ENCODE results near the gene EHMT2.

The EHMT2 gene

GRCh38 chr6:31901953-31902643, 4.6 kb upstream of the EHMT2 start, which contains the start of gene ZBTB12 (continued):
- TF ChIP-seq, protein P1, sequence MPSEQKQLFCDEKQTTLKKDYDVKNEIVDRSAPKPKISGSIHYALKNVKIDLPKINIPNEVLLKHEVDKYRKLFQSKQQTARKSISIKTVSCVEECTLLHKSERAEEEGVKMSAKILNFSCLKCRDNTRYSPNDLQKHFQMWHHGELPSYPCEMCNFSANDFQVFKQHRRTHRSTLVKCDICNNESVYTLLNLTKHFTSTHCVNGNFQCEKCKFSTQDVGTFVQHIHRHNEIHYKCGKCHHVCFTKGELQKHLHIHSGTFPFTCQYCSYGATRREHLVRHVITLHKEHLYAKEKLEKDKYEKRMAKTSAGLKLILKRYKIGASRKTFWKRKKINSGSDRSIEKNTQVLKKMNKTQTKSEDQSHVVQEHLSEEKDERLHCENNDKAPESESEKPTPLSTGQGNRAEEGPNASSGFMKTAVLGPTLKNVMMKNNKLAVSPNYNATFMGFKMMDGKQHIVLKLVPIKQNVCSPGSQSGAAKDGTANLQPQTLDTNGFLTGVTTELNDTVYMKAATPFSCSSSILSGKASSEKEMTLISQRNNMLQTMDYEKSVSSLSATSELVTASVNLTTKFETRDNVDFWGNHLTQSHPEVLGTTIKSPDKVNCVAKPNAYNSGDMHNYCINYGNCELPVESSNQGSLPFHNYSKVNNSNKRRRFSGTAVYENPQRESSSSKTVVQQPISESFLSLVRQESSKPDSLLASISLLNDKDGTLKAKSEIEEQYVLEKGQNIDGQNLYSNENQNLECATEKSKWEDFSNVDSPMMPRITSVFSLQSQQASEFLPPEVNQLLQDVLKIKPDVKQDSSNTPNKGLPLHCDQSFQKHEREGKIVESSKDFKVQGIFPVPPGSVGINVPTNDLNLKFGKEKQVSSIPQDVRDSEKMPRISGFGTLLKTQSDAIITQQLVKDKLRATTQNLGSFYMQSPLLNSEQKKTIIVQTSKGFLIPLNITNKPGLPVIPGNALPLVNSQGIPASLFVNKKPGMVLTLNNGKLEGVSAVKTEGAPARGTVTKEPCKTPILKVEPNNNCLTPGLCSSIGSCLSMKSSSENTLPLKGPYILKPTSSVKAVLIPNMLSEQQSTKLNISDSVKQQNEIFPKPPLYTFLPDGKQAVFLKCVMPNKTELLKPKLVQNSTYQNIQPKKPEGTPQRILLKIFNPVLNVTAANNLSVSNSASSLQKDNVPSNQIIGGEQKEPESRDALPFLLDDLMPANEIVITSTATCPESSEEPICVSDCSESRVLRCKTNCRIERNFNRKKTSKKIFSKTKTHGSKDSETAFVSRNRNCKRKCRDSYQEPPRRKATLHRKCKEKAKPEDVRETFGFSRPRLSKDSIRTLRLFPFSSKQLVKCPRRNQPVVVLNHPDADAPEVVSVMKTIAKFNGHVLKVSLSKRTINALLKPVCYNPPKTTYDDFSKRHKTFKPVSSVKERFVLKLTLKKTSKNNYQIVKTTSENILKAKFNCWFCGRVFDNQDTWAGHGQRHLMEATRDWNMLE (tag by site-specific recombination; conservative IDR thresholded peaks at IDR 0.05; ENCODE audit: low read depth): no peak
- TF ChIP-seq ZNF18 (tag by site-specific recombination; IDR thresholded peaks at IDR 0.05) (no peak), ZNF830 (tag by site-specific recombination; IDR thresholded peaks at IDR 0.05; ENCODE audit: low read depth) (no peak), KLF17 (tag by site-specific recombination; IDR thresholded peaks at IDR 0.05) (0 out of 2 replicates have a peak, but pooled peaks have one; percentile 25), ZNF544 (tag by site-specific recombination; IDR thresholded peaks at IDR 0.05) (no peak), KLF7 (tag by site-specific recombination; IDR thresholded peaks at IDR 0.05; ENCODE audit: borderline replicate concordance) (no peak), HOXD13 (CRISPR knock-in tag; IDR thresholded peaks at IDR 0.05; ENCODE audit: borderline replicate concordance) (0 out of 2 replicates have a peak, but pooled peaks have one; percentile 42), ZNF184 (tag by site-specific recombination; IDR thresholded peaks at IDR 0.05) (no peak), EGR2 (tag by site-specific recombination; IDR thresholded peaks at IDR 0.05; ENCODE audit: low read depth) (no peak), ZBTB8A (tag by site-specific recombination; IDR thresholded peaks at IDR 0.05) (peak; percentile 17; the same call in 1 of the 2 replicates), GLIS2 (tag by site-specific recombination; IDR thresholded peaks at IDR 0.05) (peak; percentile 92), ZNF112 (tag by site-specific recombination; IDR thresholded peaks at IDR 0.05) (no peak), ZNF600 (tag by site-specific recombination; IDR thresholded peaks at IDR 0.05) (0 out of 2 replicates have a peak, but pooled peaks have one; percentile 37), ZBTB11 (tag by site-specific recombination; conservative IDR thresholded peaks at IDR 0.05; ENCODE audit: low read depth) (peak; percentile 35; the same call in 1 of the 2 replicates), ZFP3 (tag by site-specific recombination; IDR thresholded peaks at IDR 0.05; ENCODE audit: low read depth) (no peak), FEZF1 (tag by site-specific recombination; IDR thresholded peaks at IDR 0.05) (no peak), IKZF3 (tag by site-specific recombination; IDR thresholded peaks at IDR 0.05) (peak; percentile 58), ZNF37A (tag by site-specific recombination; IDR thresholded peaks at IDR 0.05) (no peak), ZNF629 (tag by site-specific recombination; IDR thresholded peaks at IDR 0.05) (peak; percentile 56; the same call in 1 of the 2 replicates), ZNF623 (tag by site-specific recombination; IDR thresholded peaks at IDR 0.05) (no peak)
- TF ChIP-seq, protein P2, sequence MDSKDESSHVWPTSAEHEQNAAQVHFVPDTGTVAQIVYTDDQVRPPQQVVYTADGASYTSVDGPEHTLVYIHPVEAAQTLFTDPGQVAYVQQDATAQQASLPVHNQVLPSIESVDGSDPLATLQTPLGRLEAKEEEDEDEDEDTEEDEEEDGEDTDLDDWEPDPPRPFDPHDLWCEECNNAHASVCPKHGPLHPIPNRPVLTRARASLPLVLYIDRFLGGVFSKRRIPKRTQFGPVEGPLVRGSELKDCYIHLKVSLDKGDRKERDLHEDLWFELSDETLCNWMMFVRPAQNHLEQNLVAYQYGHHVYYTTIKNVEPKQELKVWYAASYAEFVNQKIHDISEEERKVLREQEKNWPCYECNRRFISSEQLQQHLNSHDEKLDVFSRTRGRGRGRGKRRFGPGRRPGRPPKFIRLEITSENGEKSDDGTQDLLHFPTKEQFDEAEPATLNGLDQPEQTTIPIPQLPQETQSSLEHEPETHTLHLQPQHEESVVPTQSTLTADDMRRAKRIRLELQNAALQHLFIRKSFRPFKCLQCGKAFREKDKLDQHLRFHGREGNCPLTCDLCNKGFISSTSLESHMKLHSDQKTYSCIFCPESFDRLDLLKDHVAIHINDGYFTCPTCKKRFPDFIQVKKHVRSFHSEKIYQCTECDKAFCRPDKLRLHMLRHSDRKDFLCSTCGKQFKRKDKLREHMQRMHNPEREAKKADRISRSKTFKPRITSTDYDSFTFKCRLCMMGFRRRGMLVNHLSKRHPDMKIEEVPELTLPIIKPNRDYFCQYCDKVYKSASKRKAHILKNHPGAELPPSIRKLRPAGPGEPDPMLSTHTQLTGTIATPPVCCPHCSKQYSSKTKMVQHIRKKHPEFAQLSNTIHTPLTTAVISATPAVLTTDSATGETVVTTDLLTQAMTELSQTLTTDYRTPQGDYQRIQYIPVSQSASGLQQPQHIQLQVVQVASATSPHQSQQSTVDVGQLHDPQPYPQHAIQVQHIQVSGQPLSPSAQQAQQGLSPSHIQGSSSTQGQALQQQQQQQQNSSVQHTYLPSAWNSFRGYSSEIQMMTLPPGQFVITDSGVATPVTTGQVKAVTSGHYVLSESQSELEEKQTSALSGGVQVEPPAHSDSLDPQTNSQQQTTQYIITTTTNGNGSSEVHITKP (tag by site-specific recombination; IDR thresholded peaks at IDR 0.05): peak; percentile 98
- TF ChIP-seq, protein P3, sequence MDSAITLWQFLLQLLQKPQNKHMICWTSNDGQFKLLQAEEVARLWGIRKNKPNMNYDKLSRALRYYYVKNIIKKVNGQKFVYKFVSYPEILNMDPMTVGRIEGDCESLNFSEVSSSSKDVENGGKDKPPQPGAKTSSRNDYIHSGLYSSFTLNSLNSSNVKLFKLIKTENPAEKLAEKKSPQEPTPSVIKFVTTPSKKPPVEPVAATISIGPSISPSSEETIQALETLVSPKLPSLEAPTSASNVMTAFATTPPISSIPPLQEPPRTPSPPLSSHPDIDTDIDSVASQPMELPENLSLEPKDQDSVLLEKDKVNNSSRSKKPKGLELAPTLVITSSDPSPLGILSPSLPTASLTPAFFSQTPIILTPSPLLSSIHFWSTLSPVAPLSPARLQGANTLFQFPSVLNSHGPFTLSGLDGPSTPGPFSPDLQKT (IDR thresholded peaks at IDR 0.05; ENCODE audit: borderline replicate concordance, low read depth, low read length): no peak
